ENCODE results near the gene TTC7B. TPM values are rescaled to one million over a fixed set of nuclear protein-coding genes. Genes with fewer than 3 reads are reported as not detected.

TTC7B gene
- total and polyA plus RNA-seq, 2 donors (not counting 1 experiment from before 2014, with no cell fraction given) = 0.36 to 3.2 TPM

- no peak overlapping the region for H2AFZ ChIP-seq (ENCODE audit: insufficient read depth, low read depth, low read length, poor library complexity, severe bottlenecking)
- peaks cover 0 to 3% of the 10 kb centered on the region in 2 donors for H3K4me1 ChIP-seq (ENCODE audit: control insufficient read depth in 2 of 2, insufficient read depth in 2 of 2, low read length in 2 of 2)
- H3K9me3 ChIP-seq (ENCODE audit: control extremely low read depth in 1 of 3, control insufficient read depth in 2 of 3, insufficient read depth in 1 of 3, low read length in 2 of 3) = peaks cover 0 to 14% (median 0%) of the 10 kb centered on the region in 3 donors
- ChIA-PET CTCF (no interaction called here), POLR2A (no interaction called here)
- Mint-ChIP-seq H3K27ac (no peak overlapping the region), H3K4me1 (no peaks in the 10 kb centered on the region), H3K9me3 (ENCODE audit: insufficient read depth) (peaks cover 3% of the 10 kb centered on the region), H3K4me3 (no peak overlapping the region), H3K27me3 (peaks cover 36% of the 10 kb centered on the region)
- H3K4me2 ChIP-seq (replicated peaks; ENCODE audit: low read depth, low read length, poor library complexity, severe bottlenecking) = no peak overlapping the region
- H4K20me1 ChIP-seq (ENCODE audit: control insufficient read depth, insufficient read depth, low read length, poor library complexity, severe bottlenecking) = no peaks in the 10 kb centered on the region
- no peaks in the 10 kb centered on the region for H3K79me2 ChIP-seq (ENCODE audit: control insufficient read depth, insufficient read depth, low read length)
- H3K27me3 ChIP-seq (replicated peaks in 1 of 4; ENCODE audit: control extremely low read depth in 1 of 4, control insufficient read depth in 3 of 4, insufficient read depth in 4 of 4, low read length in 3 of 4) = peaks cover 0 to 21% (median 2%) of the 10 kb centered on the region in 4 experiments
- no peak overlapping the region for H3K9ac ChIP-seq (ENCODE audit: low read length)
- TF ChIP-seq EZH2 (IDR thresholded peaks at IDR 0.05; ENCODE audit: borderline replicate concordance, insufficient read depth, low read depth, low read length, poor library complexity, severe bottlenecking) = no peak
- TF ChIP-seq, protein P1, sequence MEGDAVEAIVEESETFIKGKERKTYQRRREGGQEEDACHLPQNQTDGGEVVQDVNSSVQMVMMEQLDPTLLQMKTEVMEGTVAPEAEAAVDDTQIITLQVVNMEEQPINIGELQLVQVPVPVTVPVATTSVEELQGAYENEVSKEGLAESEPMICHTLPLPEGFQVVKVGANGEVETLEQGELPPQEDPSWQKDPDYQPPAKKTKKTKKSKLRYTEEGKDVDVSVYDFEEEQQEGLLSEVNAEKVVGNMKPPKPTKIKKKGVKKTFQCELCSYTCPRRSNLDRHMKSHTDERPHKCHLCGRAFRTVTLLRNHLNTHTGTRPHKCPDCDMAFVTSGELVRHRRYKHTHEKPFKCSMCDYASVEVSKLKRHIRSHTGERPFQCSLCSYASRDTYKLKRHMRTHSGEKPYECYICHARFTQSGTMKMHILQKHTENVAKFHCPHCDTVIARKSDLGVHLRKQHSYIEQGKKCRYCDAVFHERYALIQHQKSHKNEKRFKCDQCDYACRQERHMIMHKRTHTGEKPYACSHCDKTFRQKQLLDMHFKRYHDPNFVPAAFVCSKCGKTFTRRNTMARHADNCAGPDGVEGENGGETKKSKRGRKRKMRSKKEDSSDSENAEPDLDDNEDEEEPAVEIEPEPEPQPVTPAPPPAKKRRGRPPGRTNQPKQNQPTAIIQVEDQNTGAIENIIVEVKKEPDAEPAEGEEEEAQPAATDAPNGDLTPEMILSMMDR (IDR thresholded peaks at IDR 0.05) = no peak
- DNase-seq (no peak), ATAC-seq (ENCODE audit: low read depth) (no peak)
- no peak overlapping the region for H3K4me3 ChIP-seq (ENCODE audit: control extremely low read depth in 1 of 5, extremely low read depth in 1 of 5, insufficient read depth in 1 of 5, low read depth in 2 of 5, low read length in 4 of 5)
- intact Hi-C loops (cut with micrococcal nuclease) = no loop called here
- H3K36me3 ChIP-seq (replicated peaks in 1 of 2; ENCODE audit: control extremely low read depth in 1 of 2, control insufficient read depth in 1 of 2, extremely low read depth in 1 of 2, insufficient read depth in 2 of 2, low read length in 1 of 2) = no peaks in the 10 kb centered on the region
- no peak overlapping the region for H3K27ac ChIP-seq (ENCODE audit: low read length in 2 of 2)
Measured at GRCh38 chr14:90498198-90498597, 318.0 kb downstream of the TTC7B start.

- POLR2A ChIA-PET = no interaction called here
- Histone ChIP-seq H2AFZ (ENCODE audit: insufficient read depth, low read depth, low read length, poor library complexity, severe bottlenecking) (no peak overlapping the region), H3K4me3 (ENCODE audit: control extremely low read depth in 1 of 5, extremely low read depth in 1 of 5, insufficient read depth in 1 of 5, low read depth in 2 of 5, low read length in 4 of 5) (no peak overlapping the region), H3K36me3 (replicated peaks in 1 of 2; ENCODE audit: control extremely low read depth in 1 of 2, control insufficient read depth in 1 of 2, extremely low read depth in 1 of 2, insufficient read depth in 2 of 2, low read length in 1 of 2) (no peaks in the 10 kb centered on the region), H3K4me2 (replicated peaks; ENCODE audit: low read depth, low read length, poor library complexity, severe bottlenecking) (no peak overlapping the region), H3K9me3 (ENCODE audit: control extremely low read depth in 1 of 3, control insufficient read depth in 2 of 3, insufficient read depth in 1 of 3, low read length in 2 of 3) (peaks cover 0 to 19% (median 0%) of the 10 kb centered on the region in 3 donors), H3K9ac (ENCODE audit: low read length) (no peak overlapping the region), H3K27ac (ENCODE audit: low read length in 2 of 2) (no peak overlapping the region), H3K79me2 (ENCODE audit: control insufficient read depth, insufficient read depth, low read length) (no peaks in the 10 kb centered on the region), H3K4me1 (ENCODE audit: control insufficient read depth in 2 of 2, insufficient read depth in 2 of 2, low read length in 2 of 2) (peaks cover 0 to 3% of the 10 kb centered on the region in 2 donors), H4K20me1 (ENCODE audit: control insufficient read depth, insufficient read depth, low read length, poor library complexity, severe bottlenecking) (no peaks in the 10 kb centered on the region), H3K27me3 (replicated peaks in 1 of 4; ENCODE audit: control extremely low read depth in 1 of 4, control insufficient read depth in 3 of 4, insufficient read depth in 4 of 4, low read length in 3 of 4) (peaks cover 0 to 17% (median 2%) of the 10 kb centered on the region in 4 experiments)
- Mint-ChIP-seq H3K27me3 (peaks cover 25% of the 10 kb centered on the region), H3K4me1 (no peaks in the 10 kb centered on the region), H3K4me3 (no peak overlapping the region), H3K9me3 (ENCODE audit: insufficient read depth) (peaks cover 3% of the 10 kb centered on the region), H3K27ac (no peak overlapping the region)
- CTCF ChIA-PET = no interaction called here
- intact Hi-C loops (cut with micrococcal nuclease) = no loop called here
- WGBS (ENCODE audit: insufficient coverage) = 94% methylated on average over 2 of the region's 2 CpGs
- TF ChIP-seq, protein P1 (IDR thresholded peaks at IDR 0.05) = no peak
- no peak for TF ChIP-seq EZH2 (IDR thresholded peaks at IDR 0.05; ENCODE audit: borderline replicate concordance, insufficient read depth, low read depth, low read length, poor library complexity, severe bottlenecking)
- DNase-seq (no peak), ATAC-seq (ENCODE audit: low read depth) (no peak)
Measured at GRCh38 chr14:90496379-90496778, 319.9 kb downstream of the TTC7B start.
